Neutrophil (primary cell): ENCODE measurements around the gene KIAA1328.

Experiments used
- H3K27ac ChIP-seq: fragments of 200-600 bp; sonication (generic); 2 replicates; pipeline ENCODE4 v1.5.1; 2016; ENCODE audit warnings: mild to moderate bottlenecking, moderate library complexity
- H3K27me3 ChIP-seq: fragments of 200-600 bp; sonication (generic); 2 replicates; pipeline ENCODE4 v1.6.0; 2016; ENCODE audit warnings: mild to moderate bottlenecking
- H3K36me3 ChIP-seq: fragments of 200-600 bp; sonication (generic); 2 replicates; pipeline ENCODE4 v1.5.1; 2017
- H3K4me1 ChIP-seq, 2 experiments: fragments of 200-600 bp in 1 of 2; sonication (generic) in 1 of 2; 1 replicate in 1 of 2; 2 replicates in 1 of 2; pipeline versions ENCODE4 v1.5.1 to v1.6.1; 2013 to 2016; ENCODE audit warnings: low read depth in 1 of 2, low read length in 1 of 2, mild to moderate bottlenecking in 1 of 2, moderate library complexity in 1 of 2; ENCODE audit not compliant: control insufficient read depth in 1 of 2, insufficient read depth in 1 of 2
- H3K4me3 ChIP-seq, 2 experiments: fragments of 200-600 bp in 1 of 2; sonication (generic) in 1 of 2; 1 replicate in 1 of 2; 2 replicates in 1 of 2; pipeline ENCODE4 v1.5.1; 2013 to 2016; ENCODE audit warnings: low read depth in 1 of 2, low read length in 1 of 2, mild to moderate bottlenecking in 1 of 2, moderate library complexity in 1 of 2
- H3K9me3 ChIP-seq: fragments of 200-600 bp; sonication (generic); 2 replicates; pipeline ENCODE4 v1.5.1; 2016
- CTCF ChIP-seq: fragments of 200-600 bp; sonication (generic); IDR thresholded peaks from 2 replicates; pipeline ENCODE4 v1.5.1; 2016; ENCODE audit warnings: antibody characterized with exemption

Gene KIAA1328

GRCh38 chr18:37085362-37085761 lies 256.4 kb downstream of the KIAA1328 start:
- Histone ChIP-seq H3K27ac (no peak overlapping the region), H3K4me3 (no peak overlapping the region), H3K4me1 (no peaks in the 10 kb centered on the region), H3K36me3 (no peaks in the 10 kb centered on the region), H3K9me3 (no peaks in the 10 kb centered on the region), H3K27me3 (no peaks in the 10 kb centered on the region)
- TF ChIP-seq CTCF = no peak

GRCh38 chr18:37107748-37108522 lies 279.0 kb downstream of the KIAA1328 start:
- H3K36me3 ChIP-seq = no peaks in the 10 kb centered on the region
- H3K27ac ChIP-seq = no peak overlapping the region
- TF ChIP-seq CTCF = no peak
- no peaks in the 10 kb centered on the region for H3K9me3 ChIP-seq
- no peaks in the 10 kb centered on the region for H3K4me1 ChIP-seq
- H3K27me3 ChIP-seq = no peaks in the 10 kb centered on the region
- H3K4me3 ChIP-seq = no peak overlapping the region

DNA sequence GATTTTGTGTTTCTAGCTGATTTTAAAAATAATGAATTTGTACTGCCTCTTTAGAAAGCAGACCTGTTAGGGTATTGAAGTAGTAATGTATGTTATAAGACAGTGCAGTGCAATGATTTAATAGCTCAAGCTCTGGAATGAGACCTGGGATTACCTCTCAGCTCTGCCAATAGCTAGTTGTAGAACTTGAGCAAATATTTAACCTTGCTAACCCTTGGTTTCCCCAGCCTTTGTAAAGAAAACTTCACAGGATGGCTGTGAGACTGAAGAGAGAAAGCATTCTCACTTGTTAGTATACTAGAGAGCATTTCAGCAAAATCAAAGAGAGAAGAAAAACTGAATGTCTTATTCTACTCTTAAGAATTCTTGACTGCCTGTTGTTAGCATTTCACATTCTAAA lies 293.9 kb downstream of the KIAA1328 start:
- no peak overlapping the region for H3K4me3 ChIP-seq
- no peaks in the 10 kb centered on the region for H3K4me1 ChIP-seq
- H3K27me3 ChIP-seq = no peaks in the 10 kb centered on the region
- H3K27ac ChIP-seq = no peak overlapping the region
- H3K36me3 ChIP-seq = no peaks in the 10 kb centered on the region
- TF ChIP-seq CTCF = no peak
- no peaks in the 10 kb centered on the region for H3K9me3 ChIP-seq

DNA sequence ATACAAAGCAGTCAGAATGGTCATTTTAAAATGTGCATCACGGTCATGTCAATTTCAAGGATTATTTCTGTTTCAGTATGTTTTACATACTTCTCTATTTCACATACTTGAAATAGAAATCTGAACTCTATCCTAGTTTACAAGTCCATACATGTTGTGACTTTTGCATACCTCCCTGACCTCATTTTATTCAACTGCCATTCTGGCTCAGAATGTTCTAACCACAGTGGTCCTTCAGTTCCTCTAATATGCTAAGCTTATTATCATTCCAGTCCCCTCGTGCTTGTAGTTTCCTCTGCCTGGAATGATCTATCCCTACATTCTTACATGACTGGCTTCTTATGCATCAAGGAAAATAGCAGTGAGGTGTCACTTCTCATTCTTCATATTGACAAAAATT lies 295.6 kb downstream of the KIAA1328 start:
- H3K36me3 ChIP-seq = no peaks in the 10 kb centered on the region
- no peak overlapping the region for H3K27ac ChIP-seq
- no peak for TF ChIP-seq CTCF
- H3K27me3 ChIP-seq = no peaks in the 10 kb centered on the region
- no peaks in the 10 kb centered on the region for H3K9me3 ChIP-seq
- H3K4me1 ChIP-seq = no peaks in the 10 kb centered on the region
- no peak overlapping the region for H3K4me3 ChIP-seq

GRCh38 chr18:37135177-37135576 lies 306.2 kb downstream of the KIAA1328 start:
- Histone ChIP-seq H3K27me3 (no peaks in the 10 kb centered on the region), H3K9me3 (no peaks in the 10 kb centered on the region), H3K36me3 (no peaks in the 10 kb centered on the region), H3K27ac (no peak overlapping the region), H3K4me1 (no peaks in the 10 kb centered on the region), H3K4me3 (no peak overlapping the region)
- TF ChIP-seq CTCF = no peak
